Stomach smooth muscle (tissue), 2 donors: ENCODE results near the gene THRA.

Experiments
- H3K27ac ChIP-seq: one replicate; pipeline ENCODE4 v1.7.0; 2013; ENCODE audit warnings: mild to moderate bottlenecking, low read length, inconsistent platforms
- H3K27me3 ChIP-seq, 2 donors: one replicate each; pipeline ENCODE4 v1.7.0; 2013; ENCODE audit warnings: low read length in 2 of 2; ENCODE audit not compliant: insufficient read depth in 2 of 2, control insufficient read depth in 1 of 2
- H3K36me3 ChIP-seq, 2 donors: one replicate each; pipeline ENCODE4 v1.7.0; 2013; ENCODE audit warnings: low read length in 2 of 2; ENCODE audit not compliant: control insufficient read depth in 2 of 2, insufficient read depth in 2 of 2
- H3K4me1 ChIP-seq: one replicate; pipeline ENCODE4 v1.7.0; 2013; ENCODE audit warnings: low read length; ENCODE audit not compliant: control insufficient read depth, insufficient read depth
- H3K4me3 ChIP-seq, 2 donors: one replicate each; pipeline ENCODE4 v1.7.0; 2013; ENCODE audit warnings: low read length in 2 of 2
- H3K9ac ChIP-seq, 2 donors: one replicate each; pipeline ENCODE4 v1.7.0; 2013; ENCODE audit warnings: low read length in 2 of 2, mild to moderate bottlenecking in 1 of 2
- H3K9me3 ChIP-seq, 2 donors: one replicate each; pipeline ENCODE4 v1.7.0; 2013; ENCODE audit warnings: low read length in 2 of 2; ENCODE audit not compliant: control insufficient read depth in 2 of 2
- donor health status: healthy.
- donor health status: Pancreatic carcinoma.

The THRA gene

DNA sequence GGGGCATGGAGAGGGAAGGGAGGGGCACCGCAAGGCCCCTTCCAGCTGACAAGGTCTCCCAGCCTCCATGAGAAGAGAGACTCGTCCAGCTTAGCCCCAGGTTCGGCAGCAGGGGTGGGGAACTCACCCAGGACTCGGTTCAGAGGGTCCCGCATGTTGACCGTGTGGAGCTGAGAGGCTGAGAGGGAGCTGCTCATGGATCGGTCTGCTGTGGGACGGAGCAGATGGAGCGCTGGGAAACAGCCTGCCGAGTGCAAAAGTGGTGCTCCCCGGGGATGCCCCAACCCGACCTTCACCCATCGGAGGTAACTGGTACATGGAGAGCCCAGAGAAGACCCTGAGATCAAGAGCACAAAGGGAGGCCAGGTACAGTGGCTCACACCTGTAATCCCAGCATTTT, 42.6 kb upstream of the THRA start:
- peaks cover 39% of the 10 kb centered on the region for H3K4me1 ChIP-seq
- no peak overlapping the region for H3K4me3 ChIP-seq
- H3K9me3 ChIP-seq, result no peaks in the 10 kb centered on the region
- no peak overlapping the region for H3K9ac ChIP-seq
- H3K36me3 ChIP-seq, result peaks cover 12 to 25% of the 10 kb centered on the region in 2 donors
- no peaks in the 10 kb centered on the region for H3K27me3 ChIP-seq
- no peak overlapping the region for H3K27ac ChIP-seq

DNA sequence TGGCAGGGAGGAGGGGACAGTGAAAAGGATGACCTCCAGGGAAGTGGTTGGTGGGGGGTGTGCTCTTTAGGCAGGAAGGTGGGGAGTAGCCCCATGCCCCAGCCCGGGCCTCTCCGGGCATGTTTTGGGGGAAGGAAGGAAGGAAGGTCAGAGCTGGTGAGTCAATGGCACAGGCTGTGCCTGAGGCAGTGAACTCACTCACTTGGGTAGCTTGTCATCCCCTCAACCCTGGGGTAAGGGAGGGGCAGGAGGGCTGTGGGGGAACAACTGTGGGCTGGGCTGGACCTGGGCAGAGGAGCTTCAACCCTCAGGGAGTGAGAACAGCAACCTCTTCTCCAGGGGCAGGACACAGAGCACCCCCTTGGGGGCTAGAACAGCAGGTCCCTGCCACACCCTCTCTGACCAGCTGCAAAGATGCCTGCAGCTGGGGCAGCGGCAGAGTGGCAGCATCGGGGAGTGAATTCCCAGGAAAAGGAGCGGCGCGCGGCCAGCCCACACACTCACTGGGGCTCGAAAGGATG, 41.3 kb upstream of the THRA start:
- H3K36me3 ChIP-seq, result peaks cover 25 to 34% of the 10 kb centered on the region in 2 donors
- no peaks in the 10 kb centered on the region for H3K9me3 ChIP-seq
- peak overlapping the region; percentile 18 to 47 for H3K9ac ChIP-seq
- H3K27me3 ChIP-seq, result no peaks in the 10 kb centered on the region
- peaks cover 41% of the 10 kb centered on the region for H3K4me1 ChIP-seq
- H3K4me3 ChIP-seq, result no peak overlapping the region
- peak overlapping the region; percentile 37 for H3K27ac ChIP-seq

DNA sequence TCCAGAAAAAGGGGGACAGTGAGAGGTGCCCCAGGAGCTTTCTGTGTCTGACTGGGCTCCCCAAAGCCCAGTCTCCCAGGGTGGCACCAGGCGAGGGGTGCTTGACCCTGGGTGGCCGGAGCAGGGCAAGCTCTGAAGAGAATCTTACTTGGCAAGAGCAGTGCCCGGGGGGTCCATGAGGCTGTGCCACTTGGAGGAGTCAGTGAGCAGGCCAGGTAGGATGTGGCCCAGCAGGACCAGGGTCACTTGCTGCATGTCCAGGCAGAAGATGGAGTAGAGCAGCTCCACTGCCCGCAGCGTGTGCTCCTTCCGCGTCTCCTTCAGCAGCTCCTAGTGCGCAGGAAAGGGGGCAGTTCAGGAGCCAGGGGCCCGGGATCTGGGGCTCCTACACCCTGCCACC, 40.3 kb upstream of the THRA start:
- no peak overlapping the region for H3K27ac ChIP-seq
- no peak overlapping the region for H3K4me3 ChIP-seq
- peaks cover 27 to 34% of the 10 kb centered on the region in 2 donors for H3K36me3 ChIP-seq
- peaks cover 50% of the 10 kb centered on the region for H3K4me1 ChIP-seq
- no peaks in the 10 kb centered on the region for H3K9me3 ChIP-seq
- H3K27me3 ChIP-seq, result no peaks in the 10 kb centered on the region
- no peak overlapping the region for H3K9ac ChIP-seq

DNA sequence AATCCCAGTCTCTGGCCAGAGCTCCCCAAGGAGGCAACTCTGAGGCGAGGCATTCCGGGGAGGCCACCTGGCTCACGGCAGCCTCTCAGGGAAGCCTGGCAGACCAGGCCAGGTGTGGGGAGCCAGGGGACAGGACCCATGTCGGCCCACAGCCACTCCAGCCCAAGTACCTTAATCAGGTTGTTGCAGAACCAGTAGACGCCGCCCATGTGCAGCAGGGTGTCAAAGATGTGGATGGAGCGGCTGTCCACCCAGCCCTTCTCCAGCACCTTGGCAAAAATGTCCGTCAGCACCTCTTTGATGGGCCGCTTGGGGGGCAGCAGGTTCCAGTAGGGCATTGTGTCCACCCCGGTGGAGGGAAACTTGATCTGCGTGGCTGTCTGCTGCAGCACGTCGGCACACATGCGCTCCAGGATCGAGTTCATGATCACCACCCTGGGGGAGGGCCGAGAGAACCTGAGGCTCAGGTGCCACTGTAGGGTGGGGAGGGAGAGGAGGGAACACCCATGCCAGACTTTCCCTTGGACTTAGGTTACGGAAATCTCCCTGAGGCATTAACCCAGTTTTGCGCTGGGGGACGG, 39.7 kb upstream of the THRA start:
- no peak overlapping the region for H3K4me3 ChIP-seq
- peaks cover 46% of the 10 kb centered on the region for H3K4me1 ChIP-seq
- no peaks in the 10 kb centered on the region for H3K27me3 ChIP-seq
- H3K9ac ChIP-seq, result no peak overlapping the region
- no peak overlapping the region for H3K27ac ChIP-seq
- no peaks in the 10 kb centered on the region for H3K9me3 ChIP-seq
- peaks cover 30 to 38% of the 10 kb centered on the region in 2 donors for H3K36me3 ChIP-seq

DNA sequence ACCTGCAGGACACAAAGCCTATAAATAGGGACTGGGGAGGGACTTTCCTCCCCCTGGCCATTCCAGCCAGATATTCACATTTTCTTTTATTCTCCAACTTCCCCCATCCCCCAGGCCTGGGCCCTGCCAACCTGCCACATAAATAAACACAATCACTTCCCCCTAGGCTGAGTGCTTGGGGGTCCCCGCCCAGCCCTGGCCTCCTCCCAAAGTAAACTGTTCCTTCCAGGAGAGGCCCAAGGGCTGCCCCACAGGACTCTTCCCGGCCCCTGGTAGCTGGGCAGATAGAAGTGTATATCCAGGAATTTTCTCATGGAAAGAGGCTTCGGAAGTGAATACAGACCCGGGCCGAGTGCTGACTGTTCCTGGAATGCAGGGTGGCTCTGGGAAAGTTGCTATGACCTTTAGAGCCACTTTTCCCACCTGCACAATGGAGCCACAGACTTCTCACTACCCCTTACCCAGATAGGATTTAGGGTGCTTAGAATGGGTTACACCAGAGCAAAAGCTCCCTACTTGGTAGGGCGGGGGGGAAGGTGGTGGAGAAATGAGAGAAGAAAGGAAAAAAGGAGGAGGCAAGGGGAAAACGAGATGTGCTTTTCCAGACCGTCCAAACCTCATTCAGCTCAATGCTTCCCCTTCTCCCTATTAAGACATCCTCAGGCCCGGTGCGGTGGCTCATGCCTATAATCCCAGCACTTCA, 39.0 kb upstream of the THRA start:
- peaks cover 39% of the 10 kb centered on the region for H3K4me1 ChIP-seq
- H3K4me3 ChIP-seq, result no peak overlapping the region
- H3K9ac ChIP-seq, result peak overlapping the region in 1 of 2 donors; percentile 36
- no peaks in the 10 kb centered on the region for H3K27me3 ChIP-seq
- no peak overlapping the region for H3K27ac ChIP-seq
- peaks cover 35 to 44% of the 10 kb centered on the region in 2 donors for H3K36me3 ChIP-seq
- no peaks in the 10 kb centered on the region for H3K9me3 ChIP-seq

DNA sequence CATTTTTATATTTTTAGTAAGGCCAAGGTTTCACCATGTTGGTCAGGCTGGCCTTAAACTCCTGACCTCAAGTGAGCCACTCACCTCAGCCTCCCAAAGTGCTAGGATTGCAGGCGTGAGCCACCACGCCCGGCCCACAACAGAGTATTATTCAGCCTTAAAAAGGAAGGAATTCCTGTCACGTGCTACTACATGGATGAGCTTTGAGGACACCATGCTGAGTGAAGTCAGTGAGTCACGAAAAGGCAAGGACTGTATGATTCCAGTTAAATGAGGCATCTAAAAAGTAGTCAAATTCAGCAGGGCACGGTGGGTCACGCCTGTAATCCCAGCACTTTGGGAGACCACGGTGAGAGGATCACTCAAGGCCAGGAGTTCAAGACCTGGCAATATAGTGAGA, 37.9 kb upstream of the THRA start:
- peaks cover 43 to 53% of the 10 kb centered on the region in 2 donors for H3K36me3 ChIP-seq
- no peaks in the 10 kb centered on the region for H3K9me3 ChIP-seq
- H3K27ac ChIP-seq, result no peak overlapping the region

DNA sequence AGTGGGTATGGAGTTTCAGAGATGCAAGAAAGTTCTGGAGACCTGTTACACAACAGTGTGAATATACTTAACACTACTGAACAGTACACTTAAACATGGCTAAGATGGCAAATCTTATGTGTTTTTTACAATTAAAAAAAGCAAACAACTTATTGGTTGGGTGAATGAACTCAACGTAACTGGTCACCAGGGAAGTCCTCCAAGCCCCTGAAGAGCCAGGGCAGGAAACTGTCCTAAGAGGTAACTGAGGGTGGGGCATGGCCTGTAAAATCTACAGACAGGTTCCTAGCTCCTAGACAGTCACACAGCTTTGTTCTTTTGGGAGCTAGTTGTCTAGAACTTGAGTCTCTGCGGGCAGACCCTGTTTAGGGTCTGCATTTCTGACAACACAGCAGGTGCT, 37.2 kb upstream of the THRA start:
- Histone ChIP-seq H3K9ac (no peak overlapping the region), H3K27ac (no peak overlapping the region), H3K9me3 (no peaks in the 10 kb centered on the region), H3K4me1 (peaks cover 29% of the 10 kb centered on the region), H3K36me3 (peaks cover 43 to 51% of the 10 kb centered on the region in 2 donors), H3K27me3 (no peaks in the 10 kb centered on the region), H3K4me3 (no peak overlapping the region)

More for the DNA sequence above, 37.9 kb upstream of the THRA start:
- Histone ChIP-seq H3K4me3 (no peak overlapping the region), H3K27me3 (no peaks in the 10 kb centered on the region), H3K4me1 (peaks cover 29% of the 10 kb centered on the region), H3K9ac (no peak overlapping the region)

DNA sequence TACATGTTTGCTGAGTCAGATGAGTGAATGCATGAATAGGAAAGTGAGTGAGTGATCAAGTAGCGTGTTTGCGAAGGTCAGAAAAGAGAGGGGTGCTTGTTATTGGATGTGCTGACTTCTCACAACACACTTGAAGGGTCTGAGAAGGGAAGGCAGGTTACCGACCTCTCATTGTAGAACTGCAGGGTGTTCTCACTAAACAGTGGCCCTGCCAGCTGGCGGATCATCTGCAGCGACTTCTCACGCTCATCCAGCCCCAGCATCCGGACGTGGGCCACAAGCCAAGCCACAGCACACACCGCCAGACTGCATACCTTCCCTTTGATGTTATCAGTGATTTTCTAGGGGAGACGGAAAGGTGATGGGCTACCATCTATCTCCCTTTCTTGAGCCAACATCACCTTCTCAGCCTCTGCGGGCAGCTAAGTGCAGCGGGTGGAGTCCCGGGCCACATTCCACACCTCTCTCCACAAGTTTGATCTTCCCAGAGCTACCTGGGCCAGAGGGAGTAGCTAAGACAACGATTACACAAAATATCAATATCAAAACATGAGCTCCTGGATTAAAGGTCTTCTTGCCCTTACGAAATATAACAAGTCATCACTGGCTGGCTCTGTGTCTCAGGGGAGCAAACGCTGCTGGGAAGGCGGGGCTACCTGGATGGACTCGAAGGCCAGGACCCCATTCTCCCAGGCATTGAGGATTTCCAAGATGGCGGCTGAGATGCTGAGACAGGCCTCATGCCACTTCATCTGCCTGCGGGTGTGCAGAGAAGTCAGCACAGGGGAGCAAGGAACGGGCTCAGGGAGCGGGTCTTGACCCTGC, 36.6 kb upstream of the THRA start:
- Histone ChIP-seq H3K9ac (no peak overlapping the region), H3K4me1 (peaks cover 29% of the 10 kb centered on the region), H3K36me3 (peaks cover 49 to 54% of the 10 kb centered on the region in 2 donors), H3K27me3 (no peaks in the 10 kb centered on the region), H3K4me3 (no peak overlapping the region), H3K27ac (no peak overlapping the region), H3K9me3 (no peaks in the 10 kb centered on the region)

DNA sequence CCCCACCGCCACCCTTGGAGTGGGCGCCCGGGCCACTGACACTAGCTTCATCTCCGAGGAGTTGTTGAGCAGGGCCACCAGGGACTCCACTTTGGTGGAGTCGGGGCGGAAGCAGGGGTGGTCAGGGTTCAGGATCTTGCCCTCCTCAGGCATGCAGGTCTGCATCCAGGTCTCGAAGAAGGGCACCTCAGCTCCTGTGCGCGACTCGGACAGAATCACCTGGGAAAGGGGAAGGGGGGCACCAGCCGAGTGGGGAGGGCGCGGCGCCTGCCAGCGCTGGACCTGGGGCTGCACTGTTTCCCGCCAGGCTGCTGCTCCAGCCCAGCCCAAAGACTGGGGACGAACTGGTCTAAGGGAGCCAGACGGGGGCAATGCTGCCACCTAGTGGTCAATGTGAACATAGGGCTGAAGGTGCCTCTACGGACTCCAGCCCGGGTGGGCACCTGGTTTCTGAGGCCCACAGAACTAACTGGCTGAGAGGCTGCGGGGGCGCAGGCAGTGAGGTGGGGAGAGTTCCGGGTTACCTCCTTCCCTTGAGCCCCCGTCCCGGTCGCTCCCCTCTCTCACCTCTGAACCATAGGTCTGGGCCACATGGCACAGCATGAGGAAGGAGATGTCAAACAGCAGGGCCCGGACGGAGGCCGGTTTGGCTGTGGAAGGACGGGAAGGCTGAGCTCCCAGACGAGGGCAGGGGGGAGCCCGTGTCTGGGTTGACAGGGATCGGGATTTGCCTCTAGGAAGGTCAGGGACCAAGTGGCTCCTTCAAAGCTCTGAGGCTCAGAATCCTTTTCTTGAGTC, 35.8 kb upstream of the THRA start:
- Histone ChIP-seq H3K9ac (no peak overlapping the region), H3K36me3 (peaks cover 53 to 56% of the 10 kb centered on the region in 2 donors), H3K9me3 (no peaks in the 10 kb centered on the region), H3K27me3 (no peaks in the 10 kb centered on the region), H3K4me1 (peaks cover 30% of the 10 kb centered on the region), H3K4me3 (no peak overlapping the region), H3K27ac (no peak overlapping the region)

DNA sequence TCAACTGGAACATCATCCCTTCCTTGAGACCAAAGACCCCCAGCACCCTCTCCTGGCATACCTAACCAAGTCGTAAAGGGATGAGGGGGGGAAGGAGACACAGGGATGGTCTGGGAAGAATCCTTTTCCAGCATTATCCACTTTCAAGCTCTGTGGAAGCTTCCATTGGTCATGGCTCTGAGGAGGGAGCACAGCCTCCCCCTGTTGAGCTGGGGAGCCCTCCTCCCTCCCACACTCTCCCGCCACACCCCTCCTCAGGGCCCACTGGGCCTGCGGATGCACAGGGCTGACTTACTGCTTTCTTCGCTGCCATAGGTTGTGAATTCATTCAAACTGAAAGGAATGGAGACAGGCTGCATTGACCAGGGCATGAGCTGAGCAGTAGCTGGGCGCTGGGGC, 35.2 kb upstream of the THRA start:
- H3K4me3 ChIP-seq, result no peak overlapping the region
- no peak overlapping the region for H3K27ac ChIP-seq
- peaks cover 52 to 53% of the 10 kb centered on the region in 2 donors for H3K36me3 ChIP-seq

More for the DNA sequence above, 35.2 kb upstream of the THRA start:
- Histone ChIP-seq H3K9ac (no peak overlapping the region), H3K27me3 (no peaks in the 10 kb centered on the region), H3K4me1 (peaks cover 34% of the 10 kb centered on the region), H3K9me3 (no peaks in the 10 kb centered on the region)
